ENCODE data around the gene BMP10. TPM values are rescaled to one million over a fixed set of nuclear protein-coding genes. Genes with fewer than 3 reads are reported as not detected.

BMP10 gene
- total RNA-seq, 4 donors from 2014 or later: not detected

DNA sequence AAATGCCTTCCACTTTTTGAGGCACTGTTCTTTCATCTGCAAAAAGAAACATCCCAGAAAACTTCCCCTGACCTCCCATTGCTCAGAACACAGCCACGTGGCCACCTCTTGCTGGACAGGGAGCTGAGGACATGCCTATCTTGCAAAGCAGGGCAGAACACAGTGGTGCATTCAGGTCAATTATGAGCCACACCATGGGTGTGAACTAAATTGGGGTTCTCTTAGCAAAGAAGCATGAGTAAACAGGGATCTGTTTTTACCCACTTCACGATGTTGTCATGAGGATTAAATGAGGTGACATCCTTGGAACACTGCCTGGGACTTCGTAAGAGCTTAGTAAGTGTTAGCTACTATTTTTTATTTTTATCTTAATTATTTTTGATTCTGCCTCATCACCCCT, 25.1 kb downstream of the BMP10 start:
- no peak for DNase-seq
- Histone ChIP-seq H3K27me3 (no peaks in the 10 kb centered on the region), H3K27ac (no peak overlapping the region), H3K4me1 (no peaks in the 10 kb centered on the region), H3K36me3 (no peaks in the 10 kb centered on the region), H3K9me3 (no peaks in the 10 kb centered on the region), H3K4me3 (replicated peaks in 1 of 3) (no peak overlapping the region)
- WGBS, 2 donors: 70 to 77% methylated on average over 3 of the region's 3 CpGs
- intact Hi-C loops (cut with DNase I): no loop called here
- TF ChIP-seq POLR2A (IDR thresholded peaks at IDR 0.05): no peak
- no peak for TF ChIP-seq CTCF (IDR thresholded peaks at IDR 0.05)

DNA sequence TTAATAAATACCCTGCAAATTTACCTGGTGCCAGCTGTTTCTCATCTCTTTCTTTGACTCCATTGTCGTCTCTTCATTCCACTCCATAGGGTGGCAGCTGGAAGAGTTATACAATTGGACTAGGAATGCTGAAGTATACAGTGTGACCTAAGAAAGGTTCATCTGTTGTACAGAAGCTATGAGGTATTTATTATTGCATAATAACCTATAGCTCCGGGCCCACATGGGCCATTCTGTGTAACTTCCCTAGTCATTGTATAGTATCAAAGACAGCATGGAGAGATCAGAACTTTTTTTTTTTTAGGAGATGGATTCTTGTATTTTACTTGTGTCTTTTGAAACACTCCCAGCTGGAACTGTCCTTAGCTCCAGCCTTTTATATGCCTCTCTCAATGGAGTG, 26.2 kb downstream of the BMP10 start:
- no peaks in the 10 kb centered on the region for H3K9me3 ChIP-seq
- H3K4me3 ChIP-seq (replicated peaks in 1 of 3): no peak overlapping the region
- no peak for DNase-seq
- no peaks in the 10 kb centered on the region for H3K4me1 ChIP-seq
- TF ChIP-seq CTCF (IDR thresholded peaks at IDR 0.05): no peak
- no peak for TF ChIP-seq POLR2A (IDR thresholded peaks at IDR 0.05)
- no peak overlapping the region for H3K27ac ChIP-seq
- intact Hi-C loops (cut with DNase I): no loop called here
- no peaks in the 10 kb centered on the region for H3K36me3 ChIP-seq
- 88 to 93% methylated on average over 2 of the region's 2 CpGs for WGBS, 2 donors
- no peaks in the 10 kb centered on the region for H3K27me3 ChIP-seq

GRCh38 chr2:68839260-68839833, 31.9 kb downstream of the BMP10 start:
- H3K9me3 ChIP-seq: no peaks in the 10 kb centered on the region
- H3K4me1 ChIP-seq: peaks cover 0 to 11% of the 10 kb centered on the region in 2 donors
- TF ChIP-seq POLR2A (IDR thresholded peaks at IDR 0.05) (no peak), CTCF (IDR thresholded peaks at IDR 0.05) (peak in 3 of 6 experiments; percentile 13 to 45 (median 32))
- H3K36me3 ChIP-seq: no peaks in the 10 kb centered on the region
- no peak overlapping the region for H3K27ac ChIP-seq
- WGBS, 2 donors: 76 to 89% methylated on average over 2 of the region's 2 CpGs
- intact Hi-C loops (cut with DNase I): loop anchor here (5.0 kb wide), 1 partner anchor 92 kb away; no protein-coding TSS in a partner anchor
- DNase-seq: no peak
- H3K27me3 ChIP-seq: no peaks in the 10 kb centered on the region
- no peak overlapping the region for H3K4me3 ChIP-seq (replicated peaks in 1 of 3)

GRCh38 chr2:68838641-68839040, 32.6 kb downstream of the BMP10 start:
- intact Hi-C loops (cut with DNase I): loop anchor here (5.0 kb wide), 1 partner anchor 91 kb away; no protein-coding TSS in a partner anchor
- 89 to 96% methylated on average over 10 of the region's 10 CpGs for WGBS, 2 donors
- Histone ChIP-seq H3K27me3 (no peaks in the 10 kb centered on the region), H3K27ac (no peak overlapping the region), H3K36me3 (no peaks in the 10 kb centered on the region), H3K4me3 (replicated peaks in 1 of 3) (no peak overlapping the region), H3K4me1 (peaks cover 0 to 11% of the 10 kb centered on the region in 2 donors), H3K9me3 (no peaks in the 10 kb centered on the region)
- TF ChIP-seq CTCF (IDR thresholded peaks at IDR 0.05): no peak
- no peak for TF ChIP-seq POLR2A (IDR thresholded peaks at IDR 0.05)
- no peak for DNase-seq

DNA sequence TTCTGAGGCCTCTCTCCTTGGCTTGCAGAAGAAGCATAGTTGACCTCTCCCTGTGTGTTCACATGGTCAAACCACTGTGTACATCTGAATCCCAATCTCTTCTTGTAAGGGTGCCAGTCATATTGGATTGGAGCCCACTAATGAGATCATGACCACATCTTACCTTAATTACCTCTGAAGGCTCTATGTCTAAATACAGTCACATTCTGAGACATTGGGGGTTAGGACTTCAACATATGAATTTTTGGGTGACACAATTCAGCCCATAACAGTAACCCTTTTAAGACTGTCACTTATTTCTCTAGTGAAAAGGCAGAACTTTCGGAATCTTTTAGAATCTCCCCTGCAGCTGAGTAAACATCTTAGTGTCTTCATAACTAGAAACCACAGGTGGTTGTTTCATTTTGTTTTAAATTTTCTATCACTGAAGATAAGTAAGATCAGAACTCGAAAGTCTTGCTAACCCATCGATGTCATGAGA, 33.3 kb downstream of the BMP10 start:
- Histone ChIP-seq H3K27me3 (no peaks in the 10 kb centered on the region), H3K4me3 (replicated peaks in 1 of 3) (no peak overlapping the region), H3K27ac (peak overlapping the region in 1 of 3 donors; percentile 15), H3K36me3 (no peaks in the 10 kb centered on the region), H3K9me3 (no peaks in the 10 kb centered on the region), H3K4me1 (peaks cover 0 to 13% of the 10 kb centered on the region in 2 donors)
- intact Hi-C loops (cut with DNase I): loop anchor here (5.0 kb wide), 1 partner anchor 91 kb away; no protein-coding TSS in a partner anchor
- TF ChIP-seq POLR2A (IDR thresholded peaks at IDR 0.05) (no peak), CTCF (IDR thresholded peaks at IDR 0.05) (no peak)
- no peak for DNase-seq
- 77 to 95% methylated on average over 3 of the region's 3 CpGs for WGBS, 2 donors

All from thyroid gland (tissue), 4 donors.